NCI-H446 treated with DMSO at 0.1 percent for 48 hours (cell line): ENCODE measurements around the gene ARHGAP28.
"Not testable (repeated sequence)": the region's sequence is repeated elsewhere in the genome, so short reads cannot be mapped to it uniquely, and the experiment has no call there.

Experiments used
- DNase-seq: peaks from one replicate; lab custom pipeline; 2025; lab: John Stamatoyannopoulos, UW

The ARHGAP28 gene

GRCh38 chr18:6929370-6930102 is 200.0 kb downstream of the ARHGAP28 start:
- DNase-seq = no peak

- DNase-seq = no peak
Measured at GRCh38 chr18:6934859-6935258, 205.3 kb downstream of the ARHGAP28 start.

GRCh38 chr18:6938003-6938402 is 208.5 kb downstream of the ARHGAP28 start:
- no peak for DNase-seq

GRCh38 chr18:6938403-6938802 is 208.9 kb downstream of the ARHGAP28 start:
- not testable (repeated sequence) for DNase-seq

- DNase-seq = no peak
Measured at GRCh38 chr18:6939972-6940371, 210.5 kb downstream of the ARHGAP28 start.

- no peak for DNase-seq
Measured at GRCh38 chr18:6940451-6940850, 210.9 kb downstream of the ARHGAP28 start.

- DNase-seq = no peak
Measured at GRCh38 chr18:6941996-6942395, 212.5 kb downstream of the ARHGAP28 start.

GRCh38 chr18:6942742-6943141 is 213.2 kb downstream of the ARHGAP28 start:
- DNase-seq = no peak

GRCh38 chr18:6943143-6943542 is 213.6 kb downstream of the ARHGAP28 start:
- DNase-seq = no peak

GRCh38 chr18:6947338-6948030 is 218.0 kb downstream of the ARHGAP28 start:
- DNase-seq = no peak

- no peak for DNase-seq
Measured at GRCh38 chr18:6948281-6949055, 219.0 kb downstream of the ARHGAP28 start.

- no peak for DNase-seq
Measured at GRCh38 chr18:6949800-6950586, 220.5 kb downstream of the ARHGAP28 start.

GRCh38 chr18:6950641-6951040 is 221.1 kb downstream of the ARHGAP28 start:
- no peak for DNase-seq

GRCh38 chr18:6951336-6952090 is 222.0 kb downstream of the ARHGAP28 start:
- no peak for DNase-seq

- no peak for DNase-seq
Measured at GRCh38 chr18:6954501-6954900, 225.0 kb downstream of the ARHGAP28 start.

- DNase-seq = no peak
Measured at GRCh38 chr18:6955304-6955703, 225.8 kb downstream of the ARHGAP28 start.

- DNase-seq = no peak
Measured at GRCh38 chr18:6956495-6956894, 227.0 kb downstream of the ARHGAP28 start.

- DNase-seq = no peak
Measured at GRCh38 chr18:6956999-6957398, 227.5 kb downstream of the ARHGAP28 start.

- no peak for DNase-seq
Measured at GRCh38 chr18:6959110-6959509, 229.6 kb downstream of the ARHGAP28 start.

GRCh38 chr18:6960124-6960523 is 230.6 kb downstream of the ARHGAP28 start:
- DNase-seq = no peak

- DNase-seq = no peak
Measured at GRCh38 chr18:6960656-6961055, 231.1 kb downstream of the ARHGAP28 start.
